RCC 7860 (cell line): ENCODE results near the gene KDM3A.

Experiments used
- DNase-seq: peaks from one replicate; pipeline ENCODE4 v3.0.0-alpha.2; 2015; ENCODE audit warnings: low spot score
- FAIRE-seq: peaks from 2 replicates; lab custom pipeline; 2012; peaks lifted over from hg19 to GRCh38; lab: Jason Lieb, UNC

KDM3A gene

GRCh38 chr2:86430368-86430767, 10.8 kb upstream of the KDM3A start:
- FAIRE-seq = no peak
- DNase-seq = no peak

DNA sequence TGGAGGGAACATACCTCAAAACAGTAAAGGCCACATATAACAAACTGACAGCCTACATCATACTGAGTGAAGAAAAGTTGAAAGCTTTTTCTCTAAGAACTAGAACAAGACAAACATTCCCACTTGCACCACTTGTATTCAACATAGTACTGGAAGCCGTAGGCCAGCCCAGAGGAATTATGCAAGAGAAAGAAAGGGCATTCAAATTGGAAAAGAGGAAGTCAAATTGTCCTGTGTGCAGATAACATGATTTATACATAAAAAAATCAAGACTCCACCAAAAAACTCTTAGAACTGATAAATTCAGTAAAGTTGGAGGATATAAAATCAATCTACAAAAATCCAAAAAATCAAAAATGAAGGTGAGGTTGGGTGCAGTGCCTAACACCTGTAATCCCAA, 8.0 kb upstream of the KDM3A start:
- DNase-seq (no peak), FAIRE-seq (no peak)

GRCh38 chr2:86434290-86434689, 6.9 kb upstream of the KDM3A start:
- no peak for FAIRE-seq
- no peak for DNase-seq

DNA sequence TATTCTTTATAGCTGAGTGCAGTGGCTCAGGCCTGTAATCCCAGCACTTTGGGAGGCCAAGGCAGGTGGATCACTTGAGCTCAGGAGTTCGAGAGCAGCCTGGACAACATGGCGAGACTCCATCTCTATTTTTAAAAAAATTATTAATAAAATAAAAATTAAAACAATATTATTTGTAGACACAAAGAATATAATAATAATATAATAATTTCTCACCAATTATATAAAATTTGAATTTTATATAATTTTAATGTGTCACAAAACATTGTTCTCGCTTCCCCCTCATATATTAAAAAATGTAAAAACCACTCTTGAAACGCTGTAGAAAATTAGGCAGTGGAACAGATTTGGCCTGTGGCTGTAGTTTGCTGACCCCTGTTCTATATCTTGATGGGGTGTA, 5.6 kb upstream of the KDM3A start:
- DNase-seq (no peak), FAIRE-seq (no peak)

GRCh38 chr2:86436328-86436727, 4.8 kb upstream of the KDM3A start:
- FAIRE-seq (no peak), DNase-seq (no peak)

GRCh38 chr2:86439879-86440630, 1.1 kb upstream of the KDM3A start:
- DNase-seq (no peak), FAIRE-seq (no peak)

DNA sequence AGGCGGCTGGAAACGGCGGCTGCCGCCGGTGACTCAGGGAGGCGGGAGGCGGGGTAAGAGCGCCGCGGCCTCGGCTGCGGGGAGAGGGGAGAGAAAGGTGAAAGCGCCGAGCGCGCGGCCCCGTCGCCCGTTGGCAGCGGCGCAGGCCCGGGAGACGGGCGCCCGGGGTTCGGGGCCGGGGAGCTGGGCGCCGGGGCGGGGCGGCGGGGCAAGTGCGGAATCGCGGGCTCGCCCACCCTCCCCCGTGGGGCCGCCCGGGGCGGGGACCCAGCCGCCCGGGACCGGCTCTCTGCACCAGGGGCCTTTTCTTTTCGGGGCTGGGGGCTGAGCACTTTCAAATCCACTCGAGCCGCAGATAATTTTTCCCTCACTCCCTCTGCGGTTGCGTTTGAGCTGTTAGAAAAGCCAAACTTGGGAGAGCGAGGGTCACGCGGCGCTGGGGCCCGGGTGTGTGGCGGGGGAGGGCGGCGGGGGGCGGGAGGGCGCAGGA, 266 bp downstream of the KDM3A start:
- no peak for DNase-seq
- no peak for FAIRE-seq

DNA sequence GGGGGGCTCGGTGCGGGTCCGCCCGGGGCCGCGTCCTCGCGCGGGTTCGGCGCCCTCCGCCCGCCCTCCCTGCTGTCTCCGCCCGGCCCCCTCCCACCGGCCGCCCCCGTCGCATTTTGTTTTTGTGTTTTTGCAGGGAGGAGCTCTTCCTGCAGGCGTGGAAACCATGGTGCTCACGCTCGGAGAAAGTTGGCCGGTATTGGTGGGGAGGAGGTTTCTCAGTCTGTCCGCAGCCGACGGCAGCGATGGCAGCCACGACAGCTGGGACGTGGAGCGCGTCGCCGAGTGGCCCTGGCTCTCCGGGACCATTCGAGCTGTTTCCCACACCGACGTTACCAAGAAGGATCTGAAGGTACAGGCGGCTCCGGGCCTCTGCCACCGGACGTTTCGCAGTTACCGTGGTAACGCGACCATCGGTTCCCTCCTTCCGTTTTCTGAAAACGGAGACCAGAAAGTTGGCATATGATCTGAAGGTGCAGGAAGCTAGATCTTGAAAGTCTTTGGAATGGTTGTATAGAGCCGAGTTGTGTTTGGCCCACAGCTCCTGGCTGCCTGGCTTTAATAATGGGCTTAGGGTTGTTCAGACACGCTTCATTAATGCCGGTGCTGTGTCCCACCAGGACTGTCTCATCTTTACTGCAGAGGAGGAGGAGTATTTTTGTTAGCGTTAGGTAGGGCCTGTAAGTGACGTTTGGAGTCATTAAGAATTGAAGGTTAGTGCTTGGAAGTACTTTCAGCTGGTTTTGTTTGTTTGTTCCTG, 891 bp downstream of the KDM3A start:
- DNase-seq (peak; percentile 22), FAIRE-seq (no peak)

DNA sequence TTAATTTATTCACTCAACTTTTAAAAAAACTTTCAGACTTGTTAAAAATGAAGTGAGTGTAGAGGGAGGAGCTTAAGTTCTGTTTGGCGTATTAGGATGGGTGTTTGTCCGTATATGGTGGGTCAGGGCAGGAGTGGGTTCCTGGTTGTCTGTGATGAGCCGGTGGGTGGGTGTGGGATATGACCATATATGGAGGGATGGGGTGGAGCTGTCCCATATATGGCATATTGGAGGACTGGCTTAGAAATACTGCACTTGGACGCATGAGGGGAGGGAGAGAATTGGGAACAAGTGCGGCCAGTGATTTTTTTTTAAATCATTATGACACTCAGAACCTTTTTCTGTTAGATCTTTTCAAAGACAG, 1.5 kb downstream of the KDM3A start:
- FAIRE-seq (peak; percentile 70), DNase-seq (peak; percentile 63)

DNA sequence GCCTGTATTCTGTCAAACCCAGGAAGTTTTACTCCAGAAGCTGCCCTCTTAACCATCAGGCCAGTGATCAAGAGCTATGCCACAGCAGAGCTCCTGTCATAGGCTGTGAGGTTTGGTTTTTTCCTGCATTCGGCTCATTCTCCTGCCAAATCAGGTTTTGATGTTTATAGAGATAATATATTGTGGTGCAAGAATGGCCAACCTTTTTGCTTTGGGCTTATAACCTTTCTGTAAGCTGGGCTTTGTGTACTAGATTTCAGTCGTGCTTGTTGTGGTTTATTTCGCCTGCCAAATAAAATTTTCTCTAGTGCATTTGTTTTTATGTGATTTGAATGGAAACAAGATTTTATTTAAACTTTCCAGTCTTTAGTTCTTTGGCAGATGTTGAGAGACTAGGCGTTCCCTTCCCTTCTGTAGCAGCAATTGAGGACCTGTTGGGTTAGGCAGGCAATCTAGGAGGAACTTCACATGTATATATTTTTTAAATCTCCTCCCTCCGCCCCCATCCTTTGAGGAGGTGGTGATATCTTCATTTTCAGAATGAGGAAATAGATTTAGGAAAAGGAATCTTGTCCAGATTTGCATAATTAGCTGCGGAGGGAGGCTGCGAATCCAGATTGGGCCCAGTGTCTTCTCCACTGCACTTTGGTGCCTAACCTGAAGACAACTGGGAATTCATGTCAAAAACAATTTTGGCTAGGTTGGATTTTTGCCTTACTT, 2.6 kb downstream of the KDM3A start:
- FAIRE-seq = no peak
- DNase-seq = no peak

GRCh38 chr2:86445436-86445835, 4.3 kb downstream of the KDM3A start:
- DNase-seq (no peak), FAIRE-seq (no peak)

- FAIRE-seq (no peak), DNase-seq (no peak)
Observed at GRCh38 chr2:86446060-86446459, 4.9 kb downstream of the KDM3A start.

- DNase-seq (no peak), FAIRE-seq (no peak)
Observed at GRCh38 chr2:86453836-86454235, 12.7 kb downstream of the KDM3A start.

DNA sequence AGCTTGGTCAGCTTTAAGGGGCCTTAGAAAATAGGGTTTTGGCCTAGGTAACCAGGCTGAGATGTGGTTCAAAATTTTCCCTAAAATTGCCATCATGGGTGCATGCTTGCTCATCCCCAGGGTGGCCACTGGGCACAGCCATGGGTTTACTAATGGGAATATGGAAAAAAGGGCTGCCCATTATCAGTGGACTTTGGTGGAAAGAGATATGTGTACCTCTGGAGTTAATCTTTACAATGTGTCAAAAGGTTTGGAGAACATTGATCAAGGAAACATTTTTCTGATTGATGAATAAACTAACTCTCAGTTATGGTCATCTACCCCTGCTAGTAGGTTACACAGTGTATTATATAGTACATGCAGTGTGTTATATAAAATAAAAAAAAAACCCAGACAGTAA, 13.1 kb downstream of the KDM3A start:
- no peak for FAIRE-seq
- no peak for DNase-seq

DNA sequence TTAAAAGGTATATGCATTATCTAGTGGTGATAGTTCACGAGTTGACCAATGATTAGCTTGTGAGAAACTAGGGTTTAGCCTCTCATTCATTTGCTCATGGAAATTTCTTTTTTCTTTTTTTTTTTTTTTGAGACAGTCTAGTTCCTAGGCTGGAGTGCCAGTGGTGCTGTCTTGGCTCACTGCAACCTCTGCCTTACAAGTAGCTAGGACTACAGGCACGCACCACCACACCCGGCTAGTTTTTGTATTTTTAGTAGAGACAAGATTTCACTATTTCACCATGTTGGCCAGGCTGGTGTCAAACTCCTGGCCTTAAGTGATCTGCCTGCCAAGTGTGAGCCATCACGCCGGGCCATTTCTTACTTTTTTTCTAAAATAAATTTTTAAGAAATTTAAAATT, 14.0 kb downstream of the KDM3A start:
- DNase-seq (no peak), FAIRE-seq (no peak)

DNA sequence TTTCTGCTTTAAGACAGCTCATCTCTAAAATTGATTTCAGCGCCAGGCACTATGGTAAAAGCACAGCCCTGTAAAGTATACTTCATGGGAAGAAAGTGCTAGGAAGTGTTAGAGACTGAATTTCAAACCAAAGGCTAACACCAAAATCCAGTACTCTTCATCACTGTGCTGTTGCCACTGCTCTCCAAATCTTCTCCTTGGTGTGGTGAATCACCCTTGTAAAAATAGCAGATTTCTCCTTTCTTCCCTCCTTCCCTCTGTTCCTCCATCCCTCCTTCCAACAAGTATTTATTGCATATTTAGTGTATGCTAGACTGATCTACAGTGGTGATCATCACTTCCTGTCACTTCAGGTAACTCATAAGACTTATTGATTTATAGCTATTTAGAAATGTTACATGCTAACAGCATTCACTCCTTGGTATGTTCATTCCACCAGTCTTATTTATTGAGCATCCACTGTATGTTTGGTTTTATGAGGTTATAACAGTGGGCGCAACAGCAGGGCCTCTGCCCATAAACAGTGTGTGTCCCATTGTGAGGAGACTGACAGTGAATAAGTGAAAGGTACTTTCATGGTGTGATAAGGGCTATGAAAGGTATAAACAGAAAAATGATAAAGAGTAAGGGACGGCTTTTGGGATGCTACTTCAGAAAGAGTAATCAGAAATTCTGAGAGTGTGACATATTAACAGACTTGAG, 20.0 kb downstream of the KDM3A start:
- DNase-seq = no peak
- no peak for FAIRE-seq

GRCh38 chr2:86464652-86465051, 23.5 kb downstream of the KDM3A start:
- DNase-seq (no peak), FAIRE-seq (no peak)

DNA sequence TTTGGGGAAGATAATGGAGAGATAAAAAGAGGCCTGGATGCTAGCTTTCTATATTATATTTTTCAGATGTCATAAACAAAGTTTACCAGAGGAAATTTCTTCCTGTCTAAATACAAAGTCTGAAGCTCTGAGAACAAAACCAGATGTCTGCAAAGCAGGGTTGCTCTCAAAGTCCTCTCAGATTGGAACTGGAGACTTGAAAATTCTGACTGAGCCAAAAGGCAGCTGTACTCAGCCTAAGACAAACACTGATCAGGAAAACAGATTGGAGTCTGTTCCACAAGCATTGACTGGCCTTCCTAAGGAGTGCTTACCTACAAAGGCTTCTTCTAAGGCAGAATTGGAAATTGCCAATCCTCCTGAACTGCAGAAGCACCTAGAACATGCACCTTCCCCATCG, 25.1 kb downstream of the KDM3A start:
- DNase-seq = no peak
- no peak for FAIRE-seq

GRCh38 chr2:86468162-86469033, 27.2 kb downstream of the KDM3A start:
- DNase-seq = no peak
- FAIRE-seq = no peak

- no peak for FAIRE-seq
- DNase-seq = no peak
Observed at GRCh38 chr2:86470890-86471289, 29.7 kb downstream of the KDM3A start.
